ENCODE data around the gene SMAD5. TPM values are rescaled to one million over a fixed set of nuclear protein-coding genes. Genes with fewer than 3 reads are reported as not detected.

The SMAD5 gene
- total and polyA plus RNA-seq, 2 of the 8 experiments (the other 6 are each of a cell fraction or from before 2014, with no cell fraction given): 30.2 to 60.5 TPM

DNA sequence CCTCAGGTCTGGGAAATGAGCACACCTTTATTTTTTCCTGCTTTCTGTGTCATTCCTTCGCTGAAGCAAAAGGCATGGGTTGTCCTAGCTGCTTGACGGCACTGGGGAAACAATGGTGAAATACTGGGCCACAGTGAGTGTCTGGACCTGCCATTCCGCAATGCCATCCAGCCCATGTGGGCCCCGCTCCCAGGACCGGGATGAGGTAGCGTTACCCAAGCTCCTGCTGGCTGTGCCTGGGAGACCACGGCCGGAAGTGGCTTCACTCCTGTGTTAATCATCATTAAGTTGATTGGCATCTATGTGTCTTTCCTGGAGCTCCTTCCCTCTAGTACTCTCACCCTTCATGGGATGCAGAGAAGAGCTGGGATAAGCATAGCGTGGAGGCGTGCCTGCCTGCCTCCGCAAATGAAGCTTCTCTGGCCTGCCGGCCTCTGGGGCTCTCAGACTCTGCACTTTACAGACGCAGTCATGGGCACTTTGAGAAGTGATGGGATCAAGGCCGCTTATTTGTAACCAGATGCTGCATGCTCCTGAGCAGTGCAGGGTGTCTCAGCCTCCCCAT lies 76.8 kb downstream of the SMAD5 start:
- H3K23ac ChIP-seq (ENCODE audit: insufficient read length): no peak overlapping the region
- H4K8ac ChIP-seq (ENCODE audit: extremely low read depth, insufficient read depth, low read length): no peak overlapping the region
- H2BK12ac ChIP-seq (ENCODE audit: low read depth, low read length): no peak overlapping the region
- H3K9ac ChIP-seq (replicated peaks in 1 of 4; ENCODE audit: extremely low read depth in 1 of 4, low read depth in 3 of 4, low read length in 3 of 4): no peak overlapping the region
- H3K4me1 ChIP-seq (replicated peaks in 1 of 4; ENCODE audit: control insufficient read depth in 3 of 4, insufficient read depth in 4 of 4, low read length in 3 of 4): peaks cover 2 to 4% (median 3%) of the 10 kb centered on the region in 4 experiments; a peak in 4 of 7 replicates
- no peak overlapping the region for H3K18ac ChIP-seq (ENCODE audit: extremely low read depth, low read length)
- H3K4ac ChIP-seq (replicated peaks; ENCODE audit: insufficient read length, low read depth, low read length): no peak overlapping the region
- H4K20me1 ChIP-seq (replicated peaks in 1 of 2; ENCODE audit: control insufficient read depth in 1 of 2, insufficient read depth in 2 of 2, low read length in 2 of 2): peaks cover 0 to 3% of the 10 kb centered on the region in 2 experiments
- no peak overlapping the region for H2BK15ac ChIP-seq (ENCODE audit: low read length)
- H4K5ac ChIP-seq (ENCODE audit: insufficient read length, low read depth, low read length): no peak overlapping the region
- no peaks in the 10 kb centered on the region for H3K36me3 ChIP-seq (ENCODE audit: control insufficient read depth in 2 of 4, insufficient read depth in 4 of 4, low read length in 3 of 4)
- no peak overlapping the region for H4K91ac ChIP-seq (replicated peaks; ENCODE audit: insufficient read length, low read length)
- no peaks in the 10 kb centered on the region for H3K79me2 ChIP-seq (ENCODE audit: control insufficient read depth in 1 of 2, insufficient read depth in 2 of 2, low read length in 2 of 2)
- H3K56ac ChIP-seq (replicated peaks; ENCODE audit: insufficient read length, low read depth, low read length): no peak overlapping the region
- H2AFZ ChIP-seq (ENCODE audit: low read length): no peak overlapping the region
- WGBS, 2 experiments (ENCODE audit: extremely low coverage in 1 of 2, insufficient coverage in 1 of 2, insufficient read length in 1 of 2, insufficient replicate concordance in 2 of 2, low coverage in 1 of 2, low lambda C conversion rate in 2 of 2, missing lambda C conversion rate in 1 of 2): 88% methylated on average over 14 of the region's 14 CpGs; no CpG with 5 or more reads in 1 of the 2 experiments
- H2AK5ac ChIP-seq (ENCODE audit: low read depth, low read length): no peak overlapping the region
- no peaks in the 10 kb centered on the region for H3K23me2 ChIP-seq (ENCODE audit: low read depth, low read length)
- H3K14ac ChIP-seq (ENCODE audit: insufficient read length): no peak overlapping the region
- FAIRE-seq (no peak), DNase-seq (ENCODE audit: low read depth in 1 of 2, low spot score in 2 of 2) (no peak)
- peaks cover 8 to 37% (median 36%) of the 10 kb centered on the region in 4 experiments for H3K27me3 ChIP-seq (replicated peaks in 1 of 4; ENCODE audit: control insufficient read depth in 3 of 4, extremely low read depth in 1 of 4, insufficient read depth in 3 of 4, low read length in 3 of 4)
- H3K9me3 ChIP-seq (ENCODE audit: insufficient read depth in 2 of 2, low read depth in 1 of 2, low read length in 1 of 2): peaks cover 0 to 5% of the 10 kb centered on the region in 2 experiments; a peak in 2 of 4 replicates
- CTCF ChIA-PET (ENCODE audit: partially characterized antibody): interaction anchor here (1.2 to 5.4 kb wide), 6 partner anchors 9 to 184 kb away, joined by 3 to 66 read pairs (median 22); partner anchors contain the start of gene SMIM32
- POLR2A ChIA-PET (ENCODE audit: partially characterized antibody): no interaction called here
- H3K4me3 ChIP-seq (ENCODE audit: extremely low read depth in 1 of 4, insufficient read depth in 2 of 4, low read depth in 3 of 4, low read length in 4 of 4): no peak overlapping the region
- H2BK120ac ChIP-seq (replicated peaks; ENCODE audit: low read depth, low read length): no peak overlapping the region
- no peaks in the 10 kb centered on the region for H3K79me1 ChIP-seq (ENCODE audit: low read depth, low read length)
- no peak overlapping the region for H3K27ac ChIP-seq (ENCODE audit: low read depth, low read length)
- H2BK20ac ChIP-seq (ENCODE audit: low read length): no peak overlapping the region
- H3K4me2 ChIP-seq (ENCODE audit: insufficient read depth in 1 of 2, low read depth in 2 of 2, low read length in 2 of 2): no peak overlapping the region
- H2BK5ac ChIP-seq (ENCODE audit: low read depth, low read length): no peak overlapping the region
- no peak for TF ChIP-seq KDM5A (IDR thresholded peaks at IDR 0.05; ENCODE audit: low read length)
- TF ChIP-seq SIN3A (conservative IDR thresholded peaks at IDR 0.05 in 1 of 2, IDR thresholded peaks at IDR 0.05 in 1 of 2; ENCODE audit: low read depth in 1 of 2, low read length in 2 of 2): no peak
- TF ChIP-seq SP2 (IDR thresholded peaks at IDR 0.05; ENCODE audit: low read length): no peak
- no peak for TF ChIP-seq BACH1 (IDR thresholded peaks at IDR 0.05; ENCODE audit: low read length)
- TF ChIP-seq KDM4A (IDR thresholded peaks at IDR 0.05; ENCODE audit: low read depth, low read length, severe bottlenecking): no peak
- no peak for TF ChIP-seq KDM1A (IDR thresholded peaks at IDR 0.05; ENCODE audit: borderline replicate concordance, low read length)
- TF ChIP-seq MAX (IDR thresholded peaks at IDR 0.05): no peak
- TF ChIP-seq YY1 (IDR thresholded peaks at IDR 0.05; ENCODE audit: low read depth, low read length): no peak
- TF ChIP-seq BRCA1 (IDR thresholded peaks at IDR 0.05; ENCODE audit: low read depth, low read length): no peak
- TF ChIP-seq CEBPB (IDR thresholded peaks at IDR 0.05; ENCODE audit: low read depth, low read length): no peak
- no peak for TF ChIP-seq EGR1 (IDR thresholded peaks at IDR 0.05; ENCODE audit: borderline replicate concordance, low read depth, low read length)
- TF ChIP-seq FOSL1 (IDR thresholded peaks at IDR 0.05; ENCODE audit: insufficient read depth, low read depth, low read length): no peak
- no peak for TF ChIP-seq SIRT6 (IDR thresholded peaks at IDR 0.05; ENCODE audit: low read length)

Data from H1 (cell line).